Heart left ventricle (tissue), 16 donors: Measurements from ENCODE around the gene IKZF3. TPM values are rescaled to one million over a fixed set of nuclear protein-coding genes. Genes with fewer than 3 reads are reported as not detected.
"Not testable (repeated sequence)": the region's sequence is repeated elsewhere in the genome, so short reads cannot be mapped to it uniquely, and the experiment has no call there.

ENCODE experiments used
- ATAC-seq, 4 donors: fragments of 200-7000 bp; cut with Tn5 transposase; one replicate each; pipeline ENCODE4 v1.9.1; 2020 to 2022; ENCODE audit warnings: moderate library complexity in 4 of 4, mild to moderate bottlenecking in 3 of 4, moderate number of reproducible peaks in 1 of 4
- DNase-seq, 5 donors: peaks; one replicate each; pipeline ENCODE4 v3.0.0-alpha.2; 2020
- H3K27ac ChIP-seq, 12 donors: fragments of 200-600 bp; sonication (generic) in 4 of 12; one replicate each; pipeline versions ENCODE4 v1.5.0 to v1.8.0; 2016 to 2022; ENCODE audit warnings: mild to moderate bottlenecking in 2 of 12
- H3K27me3 ChIP-seq, 9 donors: fragments of 200-600 bp; sonication (generic) in 2 of 9; one replicate each; pipeline versions ENCODE4 v1.5.1 to v1.8.0; 2016 to 2022; ENCODE audit warnings: mild to moderate bottlenecking in 3 of 9
- H3K36me3 ChIP-seq, 9 donors: fragments of 200-600 bp; sonication (generic) in 2 of 9; one replicate each; pipeline versions ENCODE4 v1.5.0 to v1.8.0; 2018 to 2022; ENCODE audit warnings: mild to moderate bottlenecking in 2 of 9
- H3K4me1 ChIP-seq, 12 donors: fragments of 200-600 bp; sonication (generic) in 4 of 12; one replicate each; pipeline versions ENCODE4 v1.5.0 to v1.8.0; 2016 to 2022; ENCODE audit warnings: mild to moderate bottlenecking in 3 of 12
- H3K4me3 ChIP-seq, 12 donors: fragments of 200-600 bp; sonication (generic) in 4 of 12; one replicate each; pipeline versions ENCODE4 v1.5.0 to v1.8.0; 2017 to 2022; ENCODE audit warnings: mild to moderate bottlenecking in 9 of 12, moderate library complexity in 4 of 12
- H3K9me3 ChIP-seq, 12 donors: fragments of 200-600 bp; sonication (generic) in 4 of 12; one replicate each; pipeline versions ENCODE4 v1.5.0 to v1.8.0; 2016 to 2022; ENCODE audit warnings: mild to moderate bottlenecking in 1 of 12
- CTCF ChIP-seq, 12 donors: fragments of 200-600 bp; sonication (generic) in 4 of 12; IDR thresholded peaks; one replicate each; pipeline versions ENCODE4 v1.5.0 to v1.8.0; 2018 to 2022; ENCODE audit warnings: antibody characterized with exemption in 12 of 12, mild to moderate bottlenecking in 5 of 12
- POLR2A ChIP-seq, 2 donors: fragments of 450-650 bp; IDR thresholded peaks; one replicate each; pipeline ENCODE4 v1.6.1; 2017; ENCODE audit warnings: antibody characterized with exemption in 2 of 2, mild to moderate bottlenecking in 2 of 2, moderate library complexity in 2 of 2
- WGBS, 4 donors: extraction: QIAGEN DNeasy Blood & Tissue Kit in 2 of 4; methylation state at CpG; one replicate each; pipeline versions ENCODE4 v1.1.5 to v1.1.7; 2013 to 2018; 5-methylcytosine and 5-hydroxymethylcytosine counted together
- intact Hi-C, 10 donors: fragments of 100-400 bp; cut with DNase I; formaldehyde crosslinking; loops; one replicate each; pipeline versions ENCODE4 v1.11.1 to v1.14.2; 2022
- polyA plus RNA-seq, 2 donors: library from polyadenylated mRNA; stranded (reverse); fragments of 200-250 nt; gene quantifications; one replicate each; pipeline ENCODE4 v1.2.3, GENCODE V29; 2013
- total RNA-seq, 9 donors: library from RNA; depleted of rRNA in 2 of 9; stranded (reverse); fragments of >200 nt in 2 of 9; fragmentation: NEBNext Ultra II Directional in 3 of 9; extraction: Animal tissue kit (Norgen Biotek cat#: 25700) in 3 of 9; gene quantifications; one replicate each; pipeline versions ENCODE4 v1.1.0 to v1.2.4, GENCODE V29; 2016 to 2023
- donor health status: ischemic (EF 13 %, LVEDD 7.1; RV severe dilation, severe dysfunction).
- donor health status: healthy with polysubstance abuse.
- donor health status: DM: no; HTN: yes; CAD: no.
- donor health status: DM: no; HTN: no; CAD: no.
- donor health status: ischemic (EF 25% LVEDD 6.9; RV normal size, moderate dysfunction).
- donor health status: ischemic (EF 25% LVEDD 5.7; RV mildly dilated, moderate dysfunction).
- donor health status: healthy.
- donor health status: DM: yes; HTN: yes; CAD: no.
- donor health status: ischemic (EF 35%, LVEDD 5.7; RV mildly dilated, moderate dysfunction).
- donor health status: nonischemic (EF 11% LVEDD 7.7; RV severe dilation, severe dysfunction).
- donor health status: DM: yes; HTN: yes; CAD: no.
- donor health status: PGD.
- donor health status: ischemic (EF 29% LVEDD 5.4; RV normal size, mild dysfunction).
- donor health status: nonischemic (EF 23%, LVEDD 6.1; RV moderate dilation, normal function).

The IKZF3 gene
- total and polyA plus RNA-seq, 11 donors, result 0.07 to 6.9 (median 0.21) TPM

- ATAC-seq (no peak), DNase-seq (no peak)
- Histone ChIP-seq H3K27me3 (no peaks in the 10 kb centered on the region), H3K9me3 (no peaks in the 10 kb centered on the region), H3K4me3 (no peak overlapping the region), H3K4me1 (peaks cover 0 to 40% (median 25%) of the 10 kb centered on the region in 12 donors), H3K27ac (no peak overlapping the region), H3K36me3 (no peaks in the 10 kb centered on the region)
- intact Hi-C loops, result loop anchor here in 9 of 10 donors (2.0 to 10.0 kb wide), 8 partner anchors 21 to 223 kb away; partner anchors contain the start of genes STARD3 (in 5 of the 9), MIEN1 (in 1 of the 9) and PGAP3 (in 1 of the 9)
- 42 to 52% (median 46%) methylated on average over 10 of the region's 10 CpGs for WGBS, 4 donors
- TF ChIP-seq CTCF (IDR thresholded peaks at IDR 0.05), result no peak
These were observed 112.5 kb downstream of the IKZF3 start for GRCh38 chr17:39751637-39752036.

- no peak for ATAC-seq
- 68 to 74% (median 71%) methylated on average over 4 to 5 of the region's 5 CpGs for WGBS, 4 donors
- Histone ChIP-seq H3K27me3 (no peaks in the 10 kb centered on the region), H3K4me1 (peaks cover 0 to 40% (median 25%) of the 10 kb centered on the region in 12 donors), H3K9me3 (no peaks in the 10 kb centered on the region), H3K4me3 (no peak overlapping the region), H3K27ac (peak overlapping the region in 2 of 12 donors; percentile 36 to 48), H3K36me3 (no peaks in the 10 kb centered on the region)
- TF ChIP-seq CTCF (IDR thresholded peaks at IDR 0.05) (no peak), POLR2A (IDR thresholded peaks at IDR 0.05) (no peak)
- intact Hi-C loops, result loop anchor here in 9 of 10 donors (5.0 to 10.0 kb wide), 6 partner anchors 64 to 224 kb away; partner anchors contain the start of genes STARD3 (in 5 of the 9) and PGAP3 (in 1 of the 9)
- DNase-seq, result no peak
These were observed 113.0 kb downstream of the IKZF3 start for GRCh38 chr17:39751016-39751543.

GRCh38 chr17:39750131-39751015 is 113.7 kb downstream of the IKZF3 start:
- Histone ChIP-seq H3K4me1 (peaks cover 0 to 40% (median 23%) of the 10 kb centered on the region in 12 donors), H3K9me3 (no peaks in the 10 kb centered on the region), H3K4me3 (no peak overlapping the region), H3K27me3 (no peaks in the 10 kb centered on the region), H3K27ac (peak overlapping the region in 6 of 12 donors; percentile 32 to 61 (median 52)), H3K36me3 (no peaks in the 10 kb centered on the region)
- TF ChIP-seq POLR2A (IDR thresholded peaks at IDR 0.05) (no peak), CTCF (IDR thresholded peaks at IDR 0.05) (no peak)
- intact Hi-C loops, result loop anchor here in 9 of 10 donors (5.0 to 10.0 kb wide), 6 partner anchors 63 to 224 kb away; partner anchors contain the start of genes STARD3 (in 5 of the 9) and PGAP3 (in 1 of the 9)
- DNase-seq (peak in 4 of 5 donors; percentile 63 to 75 (median 68)), ATAC-seq (peak; percentile 7 to 47 (median 32))
- WGBS, 4 donors, result 50 to 60% (median 54%) methylated on average over 5 to 9 of the region's 9 CpGs

- peaks cover 0 to 31% (median 10%) of the 10 kb centered on the region in 12 donors for H3K4me1 ChIP-seq
- H3K4me3 ChIP-seq, intact Hi-C loops, H3K9me3 ChIP-seq, H3K36me3 ChIP-seq, ATAC-seq, H3K27me3 ChIP-seq, H3K27ac ChIP-seq, DNase-seq: not testable (repeated sequence)
- WGBS, 4 donors, result 91 to 95% (median 93%) methylated on average over 8 of the region's 8 CpGs
These were observed 115.6 kb downstream of the IKZF3 start for GRCh38 chr17:39748444-39749034.
